ENCODE measurements around the gene USP10.

USP10 gene

DNA sequence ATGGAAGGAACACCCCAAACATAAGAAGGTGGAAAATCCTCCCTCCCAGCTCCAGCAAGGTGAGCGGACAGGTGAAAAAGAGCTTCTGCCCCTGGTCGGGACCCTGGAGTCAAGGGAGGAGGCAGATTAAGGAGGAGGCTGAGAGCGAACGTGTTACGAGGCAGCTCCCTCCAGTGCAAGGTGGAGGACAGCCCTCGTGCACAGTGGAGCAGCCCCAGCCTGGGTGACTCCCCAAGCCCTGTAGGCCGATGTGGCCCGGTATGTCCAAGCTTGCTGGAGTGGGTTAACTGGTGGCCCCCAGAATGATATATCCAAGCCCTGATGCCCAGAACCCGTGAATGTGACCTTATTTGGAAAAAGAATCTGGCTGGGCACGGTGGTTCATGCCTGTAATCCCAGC is 104.5 kb downstream of the USP10 start:
- TF ChIP-seq, protein P1, sequence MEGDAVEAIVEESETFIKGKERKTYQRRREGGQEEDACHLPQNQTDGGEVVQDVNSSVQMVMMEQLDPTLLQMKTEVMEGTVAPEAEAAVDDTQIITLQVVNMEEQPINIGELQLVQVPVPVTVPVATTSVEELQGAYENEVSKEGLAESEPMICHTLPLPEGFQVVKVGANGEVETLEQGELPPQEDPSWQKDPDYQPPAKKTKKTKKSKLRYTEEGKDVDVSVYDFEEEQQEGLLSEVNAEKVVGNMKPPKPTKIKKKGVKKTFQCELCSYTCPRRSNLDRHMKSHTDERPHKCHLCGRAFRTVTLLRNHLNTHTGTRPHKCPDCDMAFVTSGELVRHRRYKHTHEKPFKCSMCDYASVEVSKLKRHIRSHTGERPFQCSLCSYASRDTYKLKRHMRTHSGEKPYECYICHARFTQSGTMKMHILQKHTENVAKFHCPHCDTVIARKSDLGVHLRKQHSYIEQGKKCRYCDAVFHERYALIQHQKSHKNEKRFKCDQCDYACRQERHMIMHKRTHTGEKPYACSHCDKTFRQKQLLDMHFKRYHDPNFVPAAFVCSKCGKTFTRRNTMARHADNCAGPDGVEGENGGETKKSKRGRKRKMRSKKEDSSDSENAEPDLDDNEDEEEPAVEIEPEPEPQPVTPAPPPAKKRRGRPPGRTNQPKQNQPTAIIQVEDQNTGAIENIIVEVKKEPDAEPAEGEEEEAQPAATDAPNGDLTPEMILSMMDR (IDR thresholded peaks at IDR 0.05; ENCODE audit: insufficient read depth, missing control alignments), result no peak
- FAIRE-seq (no peak), DNase-seq (ENCODE audit: insufficient read length, low spot score) (no peak)

DNA sequence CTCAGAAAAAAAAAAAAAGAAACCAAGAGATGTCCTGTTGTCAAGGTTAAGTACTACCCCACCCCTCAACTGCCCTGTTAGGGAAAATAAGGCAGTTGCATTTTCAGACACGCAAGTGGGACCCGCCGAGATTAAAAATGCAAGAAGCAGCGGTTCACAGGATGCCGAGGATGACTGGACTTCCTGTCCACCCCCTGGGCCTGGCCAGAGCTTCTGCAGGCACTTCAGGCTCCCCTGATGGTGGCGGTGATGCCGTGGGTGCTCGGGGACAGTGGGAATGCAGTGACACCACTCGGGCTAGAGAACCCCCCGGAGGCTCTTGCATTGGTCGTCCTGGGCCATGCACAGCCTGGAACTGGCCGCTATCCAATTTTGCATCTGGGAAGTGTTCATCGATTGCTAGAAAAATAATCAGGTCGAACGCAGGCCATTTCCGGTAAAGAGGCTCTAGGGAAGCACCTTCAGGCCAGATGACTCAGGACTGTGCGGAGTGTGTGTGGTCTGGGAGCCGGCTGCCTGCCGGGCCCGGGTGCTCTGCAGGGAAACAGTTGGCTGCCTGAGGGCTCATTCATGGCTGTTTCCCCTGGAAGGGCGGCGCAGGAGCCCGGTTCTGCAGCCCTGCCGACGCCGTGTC is 106.6 kb downstream of the USP10 start:
- TF ChIP-seq, protein P1 (IDR thresholded peaks at IDR 0.05; ENCODE audit: insufficient read depth, missing control alignments), result no peak
- DNase-seq (ENCODE audit: insufficient read length, low spot score), result no peak
- no peak for FAIRE-seq

DNA sequence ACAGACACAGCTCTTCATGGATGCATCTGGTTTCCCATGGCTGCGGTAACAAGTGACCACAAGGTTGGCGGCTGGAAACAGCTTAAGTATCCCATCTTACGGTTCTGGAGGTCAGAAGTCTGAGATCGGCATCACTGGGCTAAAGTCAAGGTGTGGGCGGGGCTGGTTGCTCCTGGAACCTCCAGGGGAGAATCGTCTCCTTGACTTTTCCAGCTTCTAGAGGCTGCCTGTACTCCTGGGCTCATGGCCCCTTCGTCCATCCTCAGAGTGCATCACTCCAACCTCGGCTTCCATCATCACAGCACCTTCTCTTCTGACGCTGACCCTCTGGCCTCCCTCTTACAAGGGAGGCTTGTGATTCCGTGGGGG is 107.1 kb downstream of the USP10 start:
- FAIRE-seq (no peak), DNase-seq (ENCODE audit: insufficient read length, low spot score) (no peak)
- TF ChIP-seq, protein P1 (IDR thresholded peaks at IDR 0.05; ENCODE audit: insufficient read depth, missing control alignments), result no peak

DNA sequence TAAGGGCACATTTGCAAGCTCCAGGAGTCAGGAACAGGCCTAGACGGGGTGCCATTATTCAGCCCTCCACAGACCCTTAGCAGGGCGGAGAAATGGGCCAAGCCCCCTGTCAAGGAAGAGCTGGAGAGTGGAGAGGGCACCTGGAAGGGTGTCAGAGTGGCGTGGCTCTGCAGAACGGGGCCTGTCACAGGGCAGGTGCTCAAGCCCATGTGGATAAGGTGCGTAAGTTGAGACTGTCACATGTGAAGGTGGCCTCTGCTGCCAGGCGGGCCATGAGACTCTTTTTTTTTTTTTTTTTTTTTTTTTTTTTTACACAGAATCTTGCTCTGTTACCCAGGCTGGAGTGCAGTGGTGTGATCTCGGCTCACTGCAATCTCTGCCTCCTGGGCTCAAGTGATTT is 108.0 kb downstream of the USP10 start:
- TF ChIP-seq, protein P1 (IDR thresholded peaks at IDR 0.05; ENCODE audit: insufficient read depth, missing control alignments), result no peak
- DNase-seq (ENCODE audit: insufficient read length, low spot score) (no peak), FAIRE-seq (no peak)

DNA sequence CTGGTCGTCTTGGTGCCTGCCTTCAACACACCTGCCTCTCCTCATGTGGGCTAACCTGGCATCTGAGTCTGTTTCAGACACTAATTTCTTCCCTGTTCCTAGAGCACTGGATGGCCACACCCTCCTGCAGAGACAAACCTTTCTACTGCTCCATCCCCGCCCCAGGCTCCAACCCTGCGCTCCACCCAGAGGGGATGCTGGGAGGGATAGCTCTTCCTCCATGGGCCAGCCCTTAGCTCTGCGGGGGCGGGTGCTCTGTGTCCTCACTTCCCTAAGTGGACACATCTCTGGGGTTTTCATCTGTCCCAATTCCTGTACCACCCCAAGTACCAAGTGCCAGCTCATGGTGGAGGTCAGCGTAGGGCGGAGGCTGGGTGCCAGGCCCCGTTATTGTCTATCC is 109.0 kb downstream of the USP10 start:
- FAIRE-seq, result no peak
- DNase-seq (ENCODE audit: insufficient read length, low spot score), result no peak
- TF ChIP-seq, protein P1 (IDR thresholded peaks at IDR 0.05; ENCODE audit: insufficient read depth, missing control alignments), result no peak

DNA sequence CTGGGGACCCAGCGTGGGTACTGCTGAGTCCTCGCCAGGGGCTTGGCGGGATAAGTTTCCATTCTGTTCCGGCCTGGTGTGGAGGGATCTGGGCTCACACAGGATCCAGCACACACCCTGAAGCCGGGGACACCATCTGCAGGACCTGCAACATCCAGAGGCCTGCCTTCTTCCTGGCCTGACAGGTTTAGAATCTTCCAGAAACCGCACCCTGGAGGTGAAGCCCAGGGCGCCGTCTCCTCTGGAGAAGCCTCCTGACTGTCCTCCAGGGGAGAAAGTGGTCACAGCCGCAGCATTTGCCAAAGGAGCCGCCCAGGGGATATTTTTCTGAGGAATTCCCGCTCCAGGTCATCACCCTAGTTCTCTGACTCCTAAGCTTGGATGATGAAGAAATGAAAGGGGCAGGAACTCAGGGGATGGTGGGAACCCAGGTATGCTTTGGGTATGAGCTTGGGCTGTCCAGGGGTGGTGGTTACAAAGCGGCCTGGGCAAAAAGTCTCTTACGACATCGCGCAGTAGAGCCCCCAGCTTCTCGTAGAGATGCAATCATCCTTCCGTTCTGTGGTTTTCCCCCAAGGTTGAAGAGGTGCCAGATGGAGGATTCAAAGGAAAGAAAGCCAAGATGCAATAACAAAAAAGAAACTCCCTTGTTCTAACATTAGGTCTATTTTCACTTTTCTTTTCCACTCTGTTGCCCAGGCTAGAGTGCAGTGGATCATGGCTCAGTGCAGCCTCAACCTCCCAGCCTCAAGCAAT is 110.9 kb downstream of the USP10 start:
- FAIRE-seq (no peak), DNase-seq (ENCODE audit: insufficient read length, low spot score) (no peak)
- TF ChIP-seq, protein P1 (IDR thresholded peaks at IDR 0.05; ENCODE audit: insufficient read depth, missing control alignments), result no peak

DNA sequence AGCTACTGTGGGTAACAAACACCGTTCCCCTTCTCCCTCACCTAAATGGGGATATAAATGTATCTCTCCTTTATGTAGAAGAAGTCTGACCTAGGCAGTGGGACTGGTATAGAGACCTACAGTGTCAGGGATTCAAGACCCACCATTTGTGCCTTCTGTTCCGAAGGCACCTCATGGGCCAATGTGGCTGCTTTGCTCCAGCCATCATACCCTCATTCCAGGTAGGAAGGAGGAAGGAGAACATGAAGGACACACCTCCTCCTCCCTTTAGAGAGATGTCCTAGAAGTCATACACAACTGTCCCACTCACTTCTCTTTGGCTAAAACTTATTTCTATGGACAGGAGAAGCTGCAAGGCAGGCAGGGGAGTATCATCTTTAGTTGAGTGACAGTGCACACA is 111.7 kb downstream of the USP10 start:
- DNase-seq (ENCODE audit: insufficient read length, low spot score) (no peak), FAIRE-seq (no peak)
- TF ChIP-seq, protein P1 (IDR thresholded peaks at IDR 0.05; ENCODE audit: insufficient read depth, missing control alignments), result no peak

Data from D721Med (cell line).